Measurements from ENCODE around the gene EXOC5. TPM values are rescaled to one million over a fixed set of nuclear protein-coding genes. Genes with fewer than 3 reads are reported as not detected.

Gene EXOC5
- total RNA-seq, 1 donor from 2014 or later: 98.4 TPM

- H3K27ac Mint-ChIP-seq (ENCODE audit: unreplicated experiment): no peak overlapping the region
- no peaks in the 10 kb centered on the region for H3K9me3 Mint-ChIP-seq
- H3K4me3 Mint-ChIP-seq: no peak overlapping the region
- TF ChIP-seq, protein P1, sequence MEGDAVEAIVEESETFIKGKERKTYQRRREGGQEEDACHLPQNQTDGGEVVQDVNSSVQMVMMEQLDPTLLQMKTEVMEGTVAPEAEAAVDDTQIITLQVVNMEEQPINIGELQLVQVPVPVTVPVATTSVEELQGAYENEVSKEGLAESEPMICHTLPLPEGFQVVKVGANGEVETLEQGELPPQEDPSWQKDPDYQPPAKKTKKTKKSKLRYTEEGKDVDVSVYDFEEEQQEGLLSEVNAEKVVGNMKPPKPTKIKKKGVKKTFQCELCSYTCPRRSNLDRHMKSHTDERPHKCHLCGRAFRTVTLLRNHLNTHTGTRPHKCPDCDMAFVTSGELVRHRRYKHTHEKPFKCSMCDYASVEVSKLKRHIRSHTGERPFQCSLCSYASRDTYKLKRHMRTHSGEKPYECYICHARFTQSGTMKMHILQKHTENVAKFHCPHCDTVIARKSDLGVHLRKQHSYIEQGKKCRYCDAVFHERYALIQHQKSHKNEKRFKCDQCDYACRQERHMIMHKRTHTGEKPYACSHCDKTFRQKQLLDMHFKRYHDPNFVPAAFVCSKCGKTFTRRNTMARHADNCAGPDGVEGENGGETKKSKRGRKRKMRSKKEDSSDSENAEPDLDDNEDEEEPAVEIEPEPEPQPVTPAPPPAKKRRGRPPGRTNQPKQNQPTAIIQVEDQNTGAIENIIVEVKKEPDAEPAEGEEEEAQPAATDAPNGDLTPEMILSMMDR (conservative IDR thresholded peaks at IDR 0.05): no peak
- no peak for DNase-seq (ENCODE audit: low read depth, low spot score)
- no peaks in the 10 kb centered on the region for H3K36me3 Mint-ChIP-seq (ENCODE audit: low read depth)
- peaks cover 4% of the 10 kb centered on the region for H3K4me1 Mint-ChIP-seq
- H3K27me3 Mint-ChIP-seq (ENCODE audit: low read depth): no peaks in the 10 kb centered on the region
Observed at GRCh38 chr14:57299511-57299910, 30.8 kb upstream of the EXOC5 start.

DNA sequence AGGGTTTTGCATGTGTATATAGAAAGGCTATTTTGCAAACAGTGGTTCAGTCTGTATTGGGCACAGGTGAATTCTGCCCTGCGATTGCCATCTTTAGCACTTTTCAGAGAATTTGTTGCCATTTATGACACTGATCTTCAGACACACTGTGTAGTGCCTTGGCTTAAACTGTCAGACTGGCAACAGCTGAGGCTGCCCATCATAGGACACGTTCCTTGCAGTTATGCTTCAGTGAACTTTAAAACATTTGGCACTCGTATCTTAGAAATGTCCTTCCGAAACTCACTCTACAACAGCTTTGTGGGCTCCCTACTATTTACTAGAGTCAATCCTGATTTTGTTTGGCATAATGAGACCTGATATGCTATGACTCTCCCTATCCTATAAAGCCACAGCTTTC is 29.1 kb upstream of the EXOC5 start:
- H3K4me1 Mint-ChIP-seq: peaks cover 4% of the 10 kb centered on the region
- H3K4me3 Mint-ChIP-seq: no peak overlapping the region
- no peak for DNase-seq (ENCODE audit: low read depth, low spot score)
- H3K36me3 Mint-ChIP-seq (ENCODE audit: low read depth): no peaks in the 10 kb centered on the region
- no peaks in the 10 kb centered on the region for H3K27me3 Mint-ChIP-seq (ENCODE audit: low read depth)
- no peaks in the 10 kb centered on the region for H3K9me3 Mint-ChIP-seq
- TF ChIP-seq, protein P1 (conservative IDR thresholded peaks at IDR 0.05): no peak
- H3K27ac Mint-ChIP-seq (ENCODE audit: unreplicated experiment): no peak overlapping the region

- DNase-seq (ENCODE audit: low read depth, low spot score): no peak
- TF ChIP-seq, protein P1 (conservative IDR thresholded peaks at IDR 0.05): no peak
- Mint-ChIP-seq H3K27me3 (ENCODE audit: low read depth) (no peaks in the 10 kb centered on the region), H3K9me3 (no peaks in the 10 kb centered on the region), H3K27ac (ENCODE audit: unreplicated experiment) (no peak overlapping the region), H3K4me3 (no peak overlapping the region), H3K4me1 (peaks cover 22% of the 10 kb centered on the region), H3K36me3 (ENCODE audit: low read depth) (no peaks in the 10 kb centered on the region)
Observed at GRCh38 chr14:57295239-57295638, 26.5 kb upstream of the EXOC5 start.

DNA sequence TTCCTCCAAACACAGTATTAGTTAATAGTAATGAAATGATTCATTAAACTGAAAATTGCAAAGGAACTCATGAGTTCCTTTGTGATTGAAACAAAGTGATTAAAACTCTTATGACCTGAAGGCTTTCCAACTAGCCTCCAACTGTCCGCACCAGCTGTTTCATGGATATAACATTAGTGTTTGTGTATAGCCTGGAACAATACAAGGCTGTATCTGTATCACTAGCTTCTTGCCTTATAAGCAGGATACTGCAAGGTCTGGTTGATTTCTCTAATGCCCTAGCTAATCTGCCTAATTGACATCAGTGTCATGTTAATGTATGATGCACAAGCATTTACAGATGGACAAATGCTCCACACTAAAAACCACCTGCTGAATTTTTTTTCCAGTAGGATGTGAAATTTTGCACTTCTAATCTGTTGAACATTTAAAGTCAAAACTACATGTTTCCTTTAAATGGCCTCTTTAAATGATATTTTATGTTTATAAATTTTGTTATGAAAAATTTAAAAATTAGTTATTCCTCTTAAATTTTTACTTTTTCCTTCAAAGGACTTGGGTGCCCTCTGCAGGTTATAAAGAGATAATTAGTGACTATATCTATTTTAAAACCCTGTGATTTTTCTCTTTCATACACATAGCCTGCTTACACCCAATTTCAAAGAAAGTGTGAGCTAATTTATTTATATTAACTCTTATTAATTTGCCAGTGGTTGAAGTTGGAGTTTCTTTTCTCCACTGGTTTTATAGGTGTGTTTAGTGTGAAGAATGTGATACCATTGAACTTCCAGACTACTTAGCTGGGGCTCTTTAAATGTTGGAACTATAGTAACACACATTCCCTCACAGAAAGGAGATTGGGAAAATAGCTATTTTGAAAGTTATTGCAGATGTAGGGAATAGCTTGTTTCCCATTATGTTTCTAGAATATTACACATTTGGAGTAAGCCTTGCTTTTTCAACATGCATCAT is 25.4 kb upstream of the EXOC5 start:
- TF ChIP-seq, protein P1 (conservative IDR thresholded peaks at IDR 0.05): peak; percentile 62
- DNase-seq (ENCODE audit: low read depth, low spot score): no peak
- Mint-ChIP-seq H3K4me1 (peaks cover 25% of the 10 kb centered on the region), H3K27ac (ENCODE audit: unreplicated experiment) (no peak overlapping the region), H3K4me3 (no peak overlapping the region), H3K36me3 (ENCODE audit: low read depth) (peaks cover 2% of the 10 kb centered on the region), H3K27me3 (ENCODE audit: low read depth) (no peaks in the 10 kb centered on the region), H3K9me3 (no peaks in the 10 kb centered on the region)

DNA sequence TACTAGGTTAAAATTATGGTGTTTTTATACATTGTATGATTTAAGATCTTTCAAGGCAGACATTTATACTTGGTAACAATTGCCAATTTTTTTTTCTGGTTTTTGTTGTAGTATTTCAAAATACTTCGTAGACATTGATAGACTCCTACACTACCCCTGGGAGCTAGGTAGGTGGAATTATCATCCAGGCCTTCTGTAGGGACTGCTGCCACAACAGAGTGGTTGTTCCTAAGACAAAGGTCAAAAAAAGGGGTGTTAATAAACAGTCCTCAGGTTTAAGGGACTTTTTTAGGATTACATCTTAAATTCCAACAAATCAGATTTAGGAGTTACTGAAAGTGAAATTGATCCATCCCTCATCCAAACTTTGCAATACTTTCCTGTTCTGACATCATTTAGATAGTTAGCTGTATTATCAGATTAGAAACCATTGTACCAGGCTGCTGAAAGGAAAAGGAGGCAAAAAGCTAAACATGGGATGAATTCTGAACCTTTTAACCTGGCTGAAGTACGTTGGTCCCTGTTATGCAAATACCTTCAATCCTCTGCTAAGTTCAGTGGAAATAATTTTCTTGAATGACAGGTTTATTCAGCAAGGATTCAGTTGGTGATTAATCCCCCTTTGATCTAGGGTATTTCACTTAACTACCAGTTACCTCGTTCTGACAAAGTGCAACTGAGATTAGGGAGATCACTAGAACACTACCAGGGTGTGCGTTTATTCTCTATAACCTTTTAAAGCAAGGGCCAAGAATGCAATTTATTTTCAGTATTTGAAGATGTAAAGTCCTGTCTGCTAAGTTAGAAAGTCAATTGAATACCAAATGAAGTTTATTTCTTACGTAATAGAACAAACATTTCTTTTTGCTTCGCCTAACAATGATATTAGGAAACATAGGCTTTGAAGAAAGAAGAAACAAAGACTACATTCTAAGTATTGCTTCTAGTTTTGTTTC is 23.3 kb upstream of the EXOC5 start:
- Mint-ChIP-seq H3K4me1 (peaks cover 28% of the 10 kb centered on the region), H3K36me3 (ENCODE audit: low read depth) (peaks cover 3% of the 10 kb centered on the region), H3K4me3 (no peak overlapping the region), H3K9me3 (no peaks in the 10 kb centered on the region), H3K27ac (ENCODE audit: unreplicated experiment) (no peak overlapping the region), H3K27me3 (ENCODE audit: low read depth) (no peaks in the 10 kb centered on the region)
- TF ChIP-seq, protein P1 (conservative IDR thresholded peaks at IDR 0.05): no peak
- no peak for DNase-seq (ENCODE audit: low read depth, low spot score)
